HepG2 (cell line): ENCODE measurements around the gene AS3MT. TPM values are rescaled to one million over a fixed set of nuclear protein-coding genes. Genes with fewer than 3 reads are reported as not detected.

Experiments
- ESRRA ChIP-seq: sonication (generic); formaldehyde crosslinking; IDR thresholded peaks from 2 replicates; pipeline ENCODE4 v1.5.1; 2020; ENCODE audit warnings: mild to moderate bottlenecking, low read depth, missing genetic modification reagents
- FOXK2 ChIP-seq: fragments of 450-650 bp; IDR thresholded peaks from 2 replicates; pipeline ENCODE4 v1.6.1; 2016
- GTF2F1 ChIP-seq: fragments of 150-350 bp; IDR thresholded peaks from 2 replicates; pipeline ENCODE4 v1.6.1; 2014; ENCODE audit warnings: low read length
- KAT2B ChIP-seq: fragments of 150-350 bp; IDR thresholded peaks from 2 replicates; pipeline ENCODE4 v1.6.1; 2014; ENCODE audit warnings: low read depth, low read length, borderline replicate concordance
- KMT2A ChIP-seq: sonication (generic); formaldehyde crosslinking; IDR thresholded peaks from 2 replicates; pipeline ENCODE4 v1.4.0; 2020; ENCODE audit warnings: missing genetic modification reagents
- MED8 ChIP-seq: sonication (generic); formaldehyde crosslinking; IDR thresholded peaks from 2 replicates; pipeline ENCODE4 v1.8.1; 2023; ENCODE audit warnings: mild to moderate bottlenecking, missing genetic modification reagents; ENCODE audit not compliant: insufficient replicate concordance
- MEIS1 ChIP-seq: sonication (generic); formaldehyde crosslinking; IDR thresholded peaks from 2 replicates; pipeline ENCODE4 v1.9.0; 2021; ENCODE audit warnings: mild to moderate bottlenecking, missing genetic modification reagents, moderate library complexity, borderline replicate concordance
- NKX3-1 ChIP-seq: sonication (generic); formaldehyde crosslinking; IDR thresholded peaks from 2 replicates; pipeline ENCODE4 v1.5.0; 2020; ENCODE audit warnings: missing genetic modification reagents
- SP1 ChIP-seq, 2 experiments: fragments of 450-650 bp in 1 of 2; sonication (generic) in 1 of 2; formaldehyde crosslinking in 1 of 2; IDR thresholded peaks; 2 replicates each; pipeline versions ENCODE4 v1.4.0 to v1.6.1; 2016 to 2020; ENCODE audit warnings: missing genetic modification reagents in 1 of 2
- STAG1 ChIP-seq: sonication (generic); formaldehyde crosslinking; IDR thresholded peaks from 2 replicates; pipeline ENCODE4 v1.4.0; 2020; ENCODE audit warnings: missing genetic modification reagents
- TBX2 ChIP-seq: sonication (generic); formaldehyde crosslinking; IDR thresholded peaks from 2 replicates; pipeline ENCODE4 v1.5.0; 2020; ENCODE audit warnings: missing genetic modification reagents, mild to moderate bottlenecking, borderline replicate concordance
- ZFX ChIP-seq: sonication (generic); formaldehyde crosslinking; IDR thresholded peaks from 2 replicates; pipeline ENCODE4 v1.4.0; 2020; ENCODE audit warnings: mild to moderate bottlenecking, low read depth, missing genetic modification reagents, moderate library complexity
- ZNF264 ChIP-seq: sonication (generic); formaldehyde crosslinking; IDR thresholded peaks from 2 replicates; pipeline ENCODE4 v1.4.0; 2020; ENCODE audit warnings: missing genetic modification reagents
- ZNF292 ChIP-seq: sonication (generic); formaldehyde crosslinking; IDR thresholded peaks from 2 replicates; pipeline ENCODE4 v1.8.1; 2022; ENCODE audit warnings: mild to moderate bottlenecking, low read depth, missing genetic modification reagents, borderline replicate concordance
- ZNF451 ChIP-seq: sonication (generic); formaldehyde crosslinking; IDR thresholded peaks from 2 replicates; pipeline ENCODE4 v1.5.0; 2020; ENCODE audit warnings: mild to moderate bottlenecking, missing genetic modification reagents
- ZNF737 ChIP-seq: sonication (generic); formaldehyde crosslinking; IDR thresholded peaks from 2 replicates; pipeline ENCODE4 v1.5.0; 2020; ENCODE audit warnings: missing genetic modification reagents, mild to moderate bottlenecking, borderline replicate concordance
- ZNF747 ChIP-seq: sonication (generic); formaldehyde crosslinking; IDR thresholded peaks from 2 replicates; pipeline ENCODE4 v1.8.1; 2023; ENCODE audit warnings: missing genetic modification reagents, mild to moderate bottlenecking, borderline replicate concordance
- ZNF891 ChIP-seq: sonication (generic); formaldehyde crosslinking; IDR thresholded peaks from 2 replicates; pipeline ENCODE4 v1.5.0; 2020; ENCODE audit warnings: mild to moderate bottlenecking, missing genetic modification reagents
- polyA plus RNA-seq, 8 experiments: library from polyadenylated mRNA; depleted of rRNA in 3 of 8; stranded (reverse) in 7 of 8; unstranded in 1 of 8; fragments of >200 nt; fragmentation: Illumina TruSeq in 4 of 8; extraction: Trizol in 4 of 8; gene quantifications; 2 replicates each; pipeline versions ENCODE4 v1.2.1 to v1.2.3, GENCODE V29; 2011 to 2016; ENCODE audit warnings: low read depth in 4 of 8, missing spikeins in 1 of 8, mixed read lengths in 1 of 8; ENCODE audit not compliant: insufficient read depth in 1 of 8
- total RNA-seq, 5 experiments: library from RNA; depleted of rRNA; stranded (reverse); fragments of >200 nt; fragmentation: Illumina TruSeq; extraction: Trizol; gene quantifications; 2 replicates each; pipeline ENCODE4 v1.2.3, GENCODE V29; 2016; ENCODE audit warnings: low read depth in 1 of 5
- TF ChIP-seq, protein P1 (sequence below): sonication (generic); formaldehyde crosslinking; conservative IDR thresholded peaks from 2 replicates; pipeline ENCODE4 v1.8.1; 2023; ENCODE audit warnings: missing genetic modification reagents
- TF ChIP-seq, protein P2 (sequence below), 2 experiments: fragments of 450-650 bp in 1 of 2; sonication (generic) in 1 of 2; formaldehyde crosslinking; IDR thresholded peaks; 2 replicates each; pipeline versions ENCODE4 v1.5.0 to v1.8.0; 2020 to 2022; ENCODE audit warnings: mild to moderate bottlenecking in 1 of 2, missing genetic modification reagents in 1 of 2
- TF ChIP-seq, protein P3 (sequence below): sonication (generic); formaldehyde crosslinking; IDR thresholded peaks from 2 replicates; pipeline ENCODE4 v1.4.0; 2020; ENCODE audit warnings: missing genetic modification reagents
- TF ChIP-seq, protein P4 (sequence below): sonication (generic); formaldehyde crosslinking; conservative IDR thresholded peaks from 2 replicates; pipeline ENCODE4 v1.5.0; 2020; ENCODE audit warnings: missing genetic modification reagents

AS3MT gene
- total and polyA plus RNA-seq, 2 of the 13 experiments (the other 11 are each of a cell fraction or from before 2014, with no cell fraction given): 8.7 to 17.4 TPM

DNA sequence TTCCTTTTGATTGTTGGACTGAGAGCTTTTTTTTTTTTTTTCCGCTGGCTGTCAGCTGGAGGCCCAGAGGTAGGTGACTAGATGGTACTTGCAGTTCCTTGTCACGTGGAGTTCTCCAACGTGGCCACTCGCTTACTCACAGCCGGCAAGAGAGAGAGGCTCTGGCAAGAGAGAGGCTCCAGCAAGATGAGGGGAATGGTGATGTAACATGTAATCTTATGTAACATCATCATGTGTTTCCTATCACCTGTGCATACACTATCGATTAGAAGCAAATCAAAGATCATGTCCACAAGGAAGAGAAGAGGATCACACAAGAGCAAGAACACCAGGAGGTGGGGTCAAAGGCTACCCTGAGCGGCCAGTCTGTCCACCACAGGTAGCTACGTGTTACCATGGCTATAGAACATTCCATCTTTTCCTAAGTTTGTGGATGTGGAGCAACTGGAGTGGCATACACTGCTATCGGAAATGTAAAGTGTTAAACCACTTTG, 19.2 kb upstream of the AS3MT start (continued):
- TF ChIP-seq TBX2 (CRISPR knock-in tag) (peak; percentile 70; the same call in 1 of the 2 replicates), STAG1 (CRISPR knock-in tag) (no peak), ZNF451 (CRISPR knock-in tag) (no peak), ZNF264 (peak; percentile 82), GTF2F1 (no peak), ZNF747 (CRISPR knock-in tag) (0 out of 2 replicates have a peak, but pooled peaks have one; percentile 34), KAT2B (peak; percentile 71), ZNF737 (CRISPR knock-in tag) (no peak; the same call in 1 of the 2 replicates), FOXK2 (peak; percentile 73; the same call in 1 of the 2 replicates), ZNF292 (CRISPR knock-in tag) (peak; percentile 78; the same call in 1 of the 2 replicates), ZFX (CRISPR knock-in tag) (peak; percentile 56; the same call in 1 of the 2 replicates), MEIS1 (peak; percentile 48; the same call in 1 of the 2 replicates), ESRRA (CRISPR knock-in tag) (peak; percentile 61; the same call in 1 of the 2 replicates), MED8 (no peak), NKX3-1 (CRISPR knock-in tag) (no peak), SP1 (IDR thresholded peaks at IDR 0.05) (no peak), SP1 (CRISPR knock-in tag; IDR thresholded peaks at IDR 0.05) (no peak), ZNF891 (CRISPR knock-in tag) (no peak), KMT2A (no peak)
- TF ChIP-seq, protein P1, sequence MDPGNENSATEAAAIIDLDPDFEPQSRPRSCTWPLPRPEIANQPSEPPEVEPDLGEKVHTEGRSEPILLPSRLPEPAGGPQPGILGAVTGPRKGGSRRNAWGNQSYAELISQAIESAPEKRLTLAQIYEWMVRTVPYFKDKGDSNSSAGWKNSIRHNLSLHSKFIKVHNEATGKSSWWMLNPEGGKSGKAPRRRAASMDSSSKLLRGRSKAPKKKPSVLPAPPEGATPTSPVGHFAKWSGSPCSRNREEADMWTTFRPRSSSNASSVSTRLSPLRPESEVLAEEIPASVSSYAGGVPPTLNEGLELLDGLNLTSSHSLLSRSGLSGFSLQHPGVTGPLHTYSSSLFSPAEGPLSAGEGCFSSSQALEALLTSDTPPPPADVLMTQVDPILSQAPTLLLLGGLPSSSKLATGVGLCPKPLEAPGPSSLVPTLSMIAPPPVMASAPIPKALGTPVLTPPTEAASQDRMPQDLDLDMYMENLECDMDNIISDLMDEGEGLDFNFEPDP (CRISPR knock-in tag): 0 out of 2 replicates have a peak, but pooled peaks have one; percentile 49
- TF ChIP-seq, protein P2, sequence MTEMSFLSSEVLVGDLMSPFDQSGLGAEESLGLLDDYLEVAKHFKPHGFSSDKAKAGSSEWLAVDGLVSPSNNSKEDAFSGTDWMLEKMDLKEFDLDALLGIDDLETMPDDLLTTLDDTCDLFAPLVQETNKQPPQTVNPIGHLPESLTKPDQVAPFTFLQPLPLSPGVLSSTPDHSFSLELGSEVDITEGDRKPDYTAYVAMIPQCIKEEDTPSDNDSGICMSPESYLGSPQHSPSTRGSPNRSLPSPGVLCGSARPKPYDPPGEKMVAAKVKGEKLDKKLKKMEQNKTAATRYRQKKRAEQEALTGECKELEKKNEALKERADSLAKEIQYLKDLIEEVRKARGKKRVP (CRISPR knock-in tag; IDR thresholded peaks at IDR 0.05): peak in 1 of 2 experiments; percentile 96; a peak in 2 of 4 replicates
- TF ChIP-seq, protein P3, sequence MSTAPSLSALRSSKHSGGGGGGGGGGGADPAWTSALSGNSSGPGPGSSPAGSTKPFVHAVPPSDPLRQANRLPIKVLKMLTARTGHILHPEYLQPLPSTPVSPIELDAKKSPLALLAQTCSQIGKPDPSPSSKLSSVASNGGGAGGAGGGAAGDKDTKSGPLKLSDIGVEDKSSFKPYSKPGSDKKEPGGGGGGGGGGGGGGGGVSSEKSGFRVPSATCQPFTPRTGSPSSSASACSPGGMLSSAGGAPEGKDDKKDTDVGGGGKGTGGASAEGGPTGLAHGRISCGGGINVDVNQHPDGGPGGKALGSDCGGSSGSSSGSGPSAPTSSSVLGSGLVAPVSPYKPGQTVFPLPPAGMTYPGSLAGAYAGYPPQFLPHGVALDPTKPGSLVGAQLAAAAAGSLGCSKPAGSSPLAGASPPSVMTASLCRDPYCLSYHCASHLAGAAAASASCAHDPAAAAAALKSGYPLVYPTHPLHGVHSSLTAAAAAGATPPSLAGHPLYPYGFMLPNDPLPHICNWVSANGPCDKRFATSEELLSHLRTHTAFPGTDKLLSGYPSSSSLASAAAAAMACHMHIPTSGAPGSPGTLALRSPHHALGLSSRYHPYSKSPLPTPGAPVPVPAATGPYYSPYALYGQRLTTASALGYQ (CRISPR knock-in tag): peak; percentile 20; the same call in 1 of the 2 replicates
- TF ChIP-seq, protein P4, sequence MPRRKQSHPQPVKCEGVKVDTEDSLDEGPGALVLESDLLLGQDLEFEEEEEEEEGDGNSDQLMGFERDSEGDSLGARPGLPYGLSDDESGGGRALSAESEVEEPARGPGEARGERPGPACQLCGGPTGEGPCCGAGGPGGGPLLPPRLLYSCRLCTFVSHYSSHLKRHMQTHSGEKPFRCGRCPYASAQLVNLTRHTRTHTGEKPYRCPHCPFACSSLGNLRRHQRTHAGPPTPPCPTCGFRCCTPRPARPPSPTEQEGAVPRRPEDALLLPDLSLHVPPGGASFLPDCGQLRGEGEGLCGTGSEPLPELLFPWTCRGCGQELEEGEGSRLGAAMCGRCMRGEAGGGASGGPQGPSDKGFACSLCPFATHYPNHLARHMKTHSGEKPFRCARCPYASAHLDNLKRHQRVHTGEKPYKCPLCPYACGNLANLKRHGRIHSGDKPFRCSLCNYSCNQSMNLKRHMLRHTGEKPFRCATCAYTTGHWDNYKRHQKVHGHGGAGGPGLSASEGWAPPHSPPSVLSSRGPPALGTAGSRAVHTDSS (CRISPR knock-in tag): no peak
